T-helper 9 cell (primary cell): Measurements from ENCODE around the gene MYH10.

Experiments
- DNase-seq: peaks from one replicate; pipeline ENCODE4 v3.0.0-alpha.2; 2020

The MYH10 gene

DNA sequence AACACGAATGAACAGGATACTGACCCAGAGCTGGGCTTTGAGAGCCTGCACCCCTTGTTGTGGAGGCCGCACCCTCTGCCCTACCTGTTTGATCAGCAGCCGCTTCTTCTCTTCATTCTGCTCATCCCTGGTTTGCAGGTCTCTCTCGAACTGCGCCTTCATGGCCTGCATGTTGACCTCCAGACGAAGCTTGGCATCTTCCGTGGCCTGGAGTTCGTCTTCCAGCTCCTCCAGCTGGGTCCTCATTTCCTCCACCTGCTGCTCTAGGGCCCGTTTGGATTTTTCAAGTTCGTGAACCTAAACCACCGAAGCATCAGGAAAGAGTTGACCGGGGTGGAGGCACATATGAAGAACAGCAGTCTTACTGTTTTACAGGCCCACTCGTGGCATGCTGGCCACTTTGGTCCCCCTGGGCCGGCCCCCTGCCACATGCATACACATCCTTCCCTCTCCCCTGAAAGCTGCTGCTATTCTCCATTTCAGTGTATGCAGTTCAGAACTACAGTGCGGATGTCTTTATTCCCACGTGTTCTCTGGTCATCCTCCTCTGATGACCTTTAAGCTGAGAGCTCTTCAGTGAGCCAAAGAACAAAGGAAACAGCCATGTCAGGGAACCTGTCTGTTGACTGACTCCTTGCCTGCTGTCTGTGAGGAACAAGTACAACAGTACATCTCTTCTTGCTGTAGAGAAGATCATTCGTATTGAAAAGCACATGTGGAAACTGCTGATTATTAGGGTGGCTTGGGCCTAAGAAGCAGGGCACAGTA lies 140.1 kb downstream of the MYH10 start:
- no peak for DNase-seq

DNA sequence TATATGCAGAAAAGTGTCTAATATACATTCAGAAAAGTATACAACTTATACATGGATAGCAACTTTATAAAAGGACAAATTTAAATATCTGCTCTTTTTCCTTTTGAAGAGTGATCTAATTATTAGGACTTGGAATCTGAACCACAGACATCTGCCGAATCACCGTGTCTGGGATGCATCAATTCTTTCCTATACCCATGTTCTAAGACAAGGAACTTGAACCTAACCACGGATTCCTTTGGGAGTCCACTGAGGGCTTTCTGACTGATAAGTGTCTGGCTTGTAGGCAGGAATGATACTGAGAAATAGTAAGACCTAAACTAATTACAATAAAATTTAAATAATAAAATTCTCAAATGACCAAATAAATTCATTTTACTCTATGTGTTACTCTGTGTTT lies 140.7 kb downstream of the MYH10 start:
- no peak for DNase-seq

DNA sequence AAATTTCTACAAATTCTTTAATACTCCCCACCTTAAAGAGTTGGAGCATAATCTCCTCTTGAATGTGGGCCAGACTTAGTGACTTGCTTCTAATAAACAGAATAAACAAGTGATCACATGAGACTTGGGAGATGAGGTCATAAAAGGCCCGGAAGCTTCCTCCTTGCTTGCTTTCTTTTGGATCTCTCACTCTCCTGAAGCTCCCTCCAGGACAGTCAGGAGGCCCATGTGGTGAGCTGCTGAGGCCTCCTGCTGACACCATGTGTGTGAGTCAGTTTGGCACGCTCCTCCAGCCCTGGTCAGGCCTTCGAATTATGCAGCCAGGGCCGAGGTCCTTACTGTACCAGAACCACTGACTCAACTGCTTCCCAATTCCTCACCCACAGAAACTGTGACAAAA lies 141.6 kb downstream of the MYH10 start:
- no peak for DNase-seq

DNA sequence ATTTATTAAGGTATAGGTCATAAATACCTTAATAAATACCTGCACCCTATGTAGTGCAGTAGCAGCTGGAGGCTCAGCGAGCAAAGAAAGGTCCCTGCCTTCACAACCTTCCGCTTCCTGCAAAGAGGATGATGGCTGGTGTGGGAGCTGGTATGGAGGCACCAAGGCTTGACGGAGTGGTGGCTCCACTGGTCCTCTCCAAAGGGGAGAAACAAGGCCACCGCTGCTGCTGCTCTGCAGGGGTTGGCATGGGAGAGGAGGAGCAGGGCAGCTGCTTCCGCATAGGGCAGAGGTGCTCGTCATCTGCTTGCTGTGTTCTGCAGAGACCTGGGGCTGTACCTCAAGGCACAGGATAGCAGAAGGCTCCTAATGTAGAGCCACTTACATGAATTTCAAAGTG lies 142.0 kb downstream of the MYH10 start:
- no peak for DNase-seq

DNA sequence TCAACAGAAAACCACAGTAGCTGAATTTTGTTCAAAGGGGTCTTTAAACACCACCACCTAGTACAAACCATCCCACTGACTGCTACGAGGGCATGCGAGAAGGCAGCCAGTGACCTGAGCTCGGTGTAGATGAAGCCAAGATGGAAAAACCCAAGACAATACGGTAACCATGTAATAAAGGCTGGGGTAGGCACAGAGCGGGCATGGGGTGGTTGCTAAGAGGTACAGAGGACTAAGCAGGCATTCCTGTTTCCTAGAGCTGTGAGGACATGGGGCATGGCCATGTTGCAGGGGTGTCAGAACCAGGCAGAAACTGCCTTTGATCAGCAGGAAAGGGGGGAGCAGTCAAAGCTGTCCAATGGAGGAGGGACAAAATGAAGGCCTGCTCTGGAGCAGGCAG lies 142.8 kb downstream of the MYH10 start:
- no peak for DNase-seq

DNA sequence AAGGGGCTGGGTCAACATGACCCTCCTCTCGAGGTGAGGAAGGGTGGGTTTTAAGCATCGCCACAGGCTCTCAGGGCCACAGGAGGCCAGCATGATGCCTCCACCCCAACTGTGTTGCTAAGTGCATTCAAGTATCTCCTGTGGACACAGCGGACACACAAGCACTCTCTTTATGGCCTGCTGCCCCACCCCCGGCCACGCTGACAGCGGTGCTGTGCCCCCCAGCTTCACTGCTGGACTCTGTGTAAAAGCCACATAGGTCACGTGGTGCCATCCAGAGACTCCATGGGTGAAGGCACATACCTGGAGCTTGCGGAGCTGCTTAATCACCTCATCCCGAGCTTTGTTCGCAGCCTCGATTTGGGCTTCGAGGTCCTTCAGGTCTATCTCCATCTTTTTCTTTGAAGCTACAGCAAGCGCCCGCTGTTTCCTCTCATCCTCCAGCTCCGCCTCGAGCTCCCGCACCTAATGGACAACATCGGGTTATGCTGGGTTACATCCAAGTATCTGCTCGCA lies 143.3 kb downstream of the MYH10 start:
- no peak for DNase-seq

DNA sequence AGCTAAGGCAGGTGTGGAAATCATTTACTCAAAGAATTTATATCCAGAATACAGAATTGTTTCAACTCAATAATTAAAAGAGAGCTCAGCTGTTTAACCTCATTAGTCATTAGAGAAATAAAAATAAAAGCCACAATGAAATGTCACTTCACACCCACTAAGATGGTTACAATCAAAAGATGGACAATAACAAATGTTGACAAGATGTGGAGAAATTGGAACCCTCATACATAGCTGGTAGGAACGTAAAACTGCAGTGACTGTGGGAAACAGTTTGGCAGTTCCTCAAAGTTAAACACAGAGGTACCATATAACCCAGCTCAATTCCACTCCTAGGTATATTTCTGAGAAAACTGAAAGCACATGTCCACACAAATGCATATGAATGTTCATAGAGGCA lies 145.0 kb downstream of the MYH10 start:
- no peak for DNase-seq

DNA sequence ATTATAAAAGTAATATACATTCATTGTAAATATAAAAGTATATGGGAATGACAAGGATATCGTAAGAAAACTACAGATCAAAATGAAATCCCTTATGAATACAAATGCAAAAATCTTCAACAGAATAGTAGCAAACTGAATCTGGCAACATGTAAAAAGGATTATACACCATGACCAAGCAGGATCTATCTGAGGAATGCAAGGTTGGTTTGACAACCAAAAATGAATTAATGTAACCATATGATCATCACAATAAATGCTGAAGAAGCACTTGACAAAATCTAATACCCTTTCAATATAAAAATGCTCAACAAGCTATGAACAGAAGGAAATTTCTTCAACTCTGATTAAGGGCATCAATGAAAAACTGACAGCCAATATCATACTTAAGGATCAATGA lies 146.1 kb downstream of the MYH10 start:
- DNase-seq = no peak

DNA sequence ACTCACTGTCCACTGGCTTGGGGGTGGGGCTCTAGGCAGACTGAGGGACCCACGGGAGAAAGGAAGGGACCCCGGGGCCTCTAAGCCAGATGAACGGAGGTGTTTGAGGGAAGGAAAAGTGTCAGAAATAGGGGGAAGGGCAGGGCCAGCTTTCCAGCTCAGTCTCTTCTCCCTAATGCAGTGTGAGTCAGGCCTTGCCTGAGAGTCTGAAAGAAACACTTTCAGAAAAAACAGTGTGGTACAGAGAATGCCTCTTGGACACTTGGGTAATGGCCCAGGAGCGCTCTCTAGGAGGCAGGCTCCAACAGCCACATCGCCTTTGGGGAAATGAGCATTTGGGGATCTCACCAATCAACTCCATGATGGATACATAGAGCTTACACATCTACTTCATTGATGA lies 148.0 kb downstream of the MYH10 start:
- no peak for DNase-seq

DNA sequence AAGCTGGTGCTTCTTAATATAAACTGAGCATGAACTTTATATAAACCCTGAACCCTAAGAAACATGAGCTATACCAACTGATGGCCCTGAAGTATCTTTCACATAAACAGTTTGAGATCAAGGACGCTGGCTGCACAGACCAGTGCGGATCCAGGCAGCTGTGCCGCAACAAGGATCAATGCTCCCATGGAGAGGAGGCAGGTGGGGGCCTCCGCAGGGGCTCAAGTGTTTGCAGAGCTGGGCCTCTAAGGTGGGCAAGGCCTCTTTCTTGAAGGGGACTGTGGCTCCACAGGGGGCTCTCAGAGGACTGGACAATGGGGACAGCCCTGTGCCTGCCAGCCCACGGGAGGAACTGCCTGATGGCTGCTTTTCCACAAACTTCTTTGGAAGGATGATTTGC lies 148.8 kb downstream of the MYH10 start:
- no peak for DNase-seq

DNA sequence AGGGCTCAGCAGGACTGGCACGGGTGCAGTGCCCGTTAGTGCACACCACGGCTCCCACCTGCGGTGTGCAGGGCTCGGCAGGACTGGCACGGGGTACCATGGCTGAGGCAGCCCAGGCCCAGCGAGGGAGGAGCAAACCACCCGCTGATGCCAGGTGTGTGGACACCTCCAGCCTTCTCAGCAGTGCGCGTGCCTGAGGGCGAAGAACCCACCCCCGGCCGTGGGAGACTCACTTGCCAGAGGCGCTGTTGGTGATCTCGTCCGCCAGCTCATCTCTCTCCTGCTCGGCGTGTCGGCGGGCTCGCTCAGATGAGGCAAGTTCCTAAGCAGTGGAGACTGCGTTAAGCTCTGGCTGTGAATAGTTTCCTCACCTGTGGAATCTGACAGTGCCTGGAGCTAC lies 149.4 kb downstream of the MYH10 start:
- DNase-seq = no peak

DNA sequence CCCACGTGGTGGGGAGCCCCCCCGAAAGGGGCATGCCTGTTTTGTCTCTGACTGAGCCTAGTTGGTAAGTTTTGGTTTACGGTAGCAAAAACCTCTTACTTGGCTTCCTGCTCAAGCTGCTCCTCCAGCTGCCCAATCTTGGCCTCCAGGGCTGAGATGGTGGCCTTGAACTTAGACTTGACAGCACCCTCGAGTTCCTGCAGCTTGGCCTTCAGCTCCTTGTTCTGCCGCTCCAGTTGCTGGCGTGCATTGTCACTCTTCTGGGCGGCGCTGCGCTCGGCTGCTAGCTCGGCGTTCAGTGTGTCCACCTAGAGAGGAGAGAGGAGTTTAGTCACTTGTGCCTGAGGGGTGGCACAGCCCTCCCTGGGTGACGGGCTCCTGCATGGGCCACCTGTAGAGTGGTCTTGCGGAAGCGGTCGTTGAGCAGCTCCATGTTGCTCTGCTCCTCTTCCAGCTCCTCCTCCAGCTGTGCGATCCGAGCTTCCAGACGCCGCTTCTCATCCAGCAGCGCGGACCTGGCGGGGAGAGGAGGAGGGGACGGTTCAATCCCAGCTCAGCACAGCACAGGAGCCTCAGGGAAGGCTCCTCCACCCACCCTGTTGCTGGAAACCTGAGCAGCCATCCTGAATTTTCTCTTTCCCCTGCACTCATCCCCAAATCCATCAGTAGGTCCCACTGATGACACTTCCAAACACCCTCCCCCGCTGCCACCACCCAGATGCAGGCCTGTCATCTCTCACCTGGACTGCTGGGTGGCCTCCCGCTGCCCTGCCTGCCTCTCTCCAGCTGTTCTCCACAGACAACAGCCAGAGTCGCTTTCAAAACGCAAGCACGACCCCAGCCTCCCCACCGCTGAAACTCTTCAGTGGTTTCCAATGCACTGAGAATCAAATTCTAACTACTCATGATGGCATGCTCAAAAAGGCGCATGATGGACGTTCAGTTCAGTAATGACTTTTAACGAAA lies 150.2 kb downstream of the MYH10 start:
- DNase-seq = no peak

DNA sequence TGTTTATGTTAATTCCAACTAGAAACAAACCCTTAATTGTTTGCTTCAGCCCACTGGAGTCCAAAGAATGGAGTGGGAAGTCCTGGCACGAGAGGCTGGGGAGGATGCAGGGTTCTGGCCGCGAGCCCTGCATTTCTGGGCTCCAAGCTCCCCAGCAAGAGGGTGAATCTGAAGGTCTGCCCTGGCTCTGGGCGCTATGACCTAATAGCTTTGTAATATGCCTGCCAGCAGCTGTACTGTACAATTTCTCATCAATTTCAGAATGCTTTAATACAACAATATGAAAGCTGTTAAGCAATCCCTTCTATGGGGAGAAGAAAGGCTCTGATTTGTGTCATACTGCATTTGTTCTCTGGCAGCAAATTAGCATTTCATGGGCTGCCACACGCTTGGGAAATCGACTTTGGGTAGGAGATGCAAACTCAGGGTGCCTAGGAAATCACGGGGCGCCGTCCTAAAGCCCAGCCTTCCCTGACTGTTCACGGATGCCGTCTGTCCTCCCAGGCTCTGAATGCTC lies 151.0 kb downstream of the MYH10 start:
- no peak for DNase-seq

DNA sequence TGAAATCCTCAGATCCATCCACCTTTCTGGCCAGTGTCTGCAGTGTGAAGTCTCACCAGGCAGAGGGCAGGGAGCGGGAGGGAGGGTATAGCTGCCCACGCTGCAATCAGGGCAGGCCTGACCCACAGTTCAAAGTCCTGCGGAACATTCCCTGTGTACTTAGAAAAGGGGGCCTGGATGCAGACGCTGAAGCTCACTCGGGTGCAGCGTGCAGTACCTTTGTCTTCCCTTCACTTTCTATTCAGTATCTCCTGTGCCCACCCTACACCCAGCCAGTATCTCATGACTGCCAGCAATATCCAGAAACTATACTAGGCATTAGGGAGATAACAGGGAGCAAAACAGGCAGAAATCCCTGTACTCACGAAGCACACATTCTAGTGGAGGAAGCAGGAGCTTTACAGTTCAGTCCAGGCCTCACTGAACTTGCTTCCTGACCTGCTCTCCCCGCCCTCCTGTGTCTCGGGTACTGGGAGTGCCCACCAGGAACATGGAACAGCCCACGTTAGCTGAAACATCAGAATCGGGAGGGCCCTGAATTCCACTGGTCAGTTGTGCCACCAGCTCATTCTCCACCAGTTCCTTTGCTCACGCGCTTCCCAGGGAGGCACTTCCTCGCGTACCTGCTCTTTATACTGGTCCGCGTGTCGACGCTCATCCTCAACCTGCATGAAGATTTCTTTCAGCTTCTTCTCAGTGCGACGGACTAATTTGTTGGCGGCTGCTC lies 152.6 kb downstream of the MYH10 start:
- DNase-seq = no peak

DNA sequence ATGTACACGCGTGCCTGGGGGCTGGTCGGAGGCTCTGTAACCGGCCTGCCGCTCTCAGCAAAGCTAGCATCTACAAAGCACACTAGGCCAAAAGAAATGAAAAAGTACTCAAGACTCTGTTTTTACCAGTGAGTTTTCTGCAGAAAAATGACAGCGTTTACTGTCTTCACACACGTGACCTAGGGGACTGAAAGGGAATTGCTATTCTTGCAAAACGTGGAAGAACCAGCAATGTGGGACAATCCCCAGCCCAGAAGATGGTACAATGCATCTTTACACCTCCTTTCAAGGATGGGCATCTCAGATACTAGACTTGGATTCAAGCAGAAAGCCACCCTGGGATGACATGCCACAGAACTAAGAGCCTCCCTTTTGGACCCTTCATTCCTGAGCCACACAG lies 153.4 kb downstream of the MYH10 start:
- no peak for DNase-seq

DNA sequence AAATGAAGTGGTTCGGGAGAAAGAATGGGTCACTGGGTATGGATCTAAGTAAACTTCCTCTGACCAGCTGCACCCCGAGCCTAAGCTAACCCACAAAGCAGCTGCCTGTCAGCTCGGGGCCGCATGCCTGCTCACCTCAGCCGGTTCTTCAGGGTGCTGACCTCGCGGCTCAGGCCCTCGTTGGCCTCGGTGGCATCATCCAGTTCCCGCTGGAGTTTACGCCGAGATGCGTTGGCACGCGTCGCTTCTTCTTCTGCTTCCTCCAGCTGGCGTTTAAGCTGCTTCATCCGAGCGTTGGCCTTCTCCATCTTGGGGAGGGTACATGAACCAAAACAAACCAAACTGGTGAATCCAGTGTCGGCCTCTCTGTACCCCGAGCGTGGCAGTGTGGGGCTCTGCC lies 153.8 kb downstream of the MYH10 start:
- DNase-seq = no peak

DNA sequence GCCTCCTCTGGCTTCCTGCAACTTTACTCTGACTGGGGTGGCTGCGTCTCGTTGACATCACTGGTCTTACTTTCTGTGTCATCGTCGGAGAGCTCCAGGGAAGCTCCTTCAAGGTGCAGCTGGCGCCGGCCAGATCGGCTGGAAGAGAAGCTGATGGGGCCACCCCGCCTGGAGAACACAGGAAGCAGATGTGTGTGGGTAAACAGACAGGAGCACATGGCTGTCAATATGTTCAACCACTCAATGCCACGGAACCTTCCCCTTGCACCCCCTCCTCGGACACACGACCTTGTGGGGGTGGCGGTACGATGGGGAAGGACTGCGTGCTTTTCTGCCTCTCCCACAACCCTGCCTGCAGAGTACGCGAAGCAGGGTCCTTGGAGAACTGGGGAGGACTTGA lies 154.7 kb downstream of the MYH10 start:
- DNase-seq = no peak

DNA sequence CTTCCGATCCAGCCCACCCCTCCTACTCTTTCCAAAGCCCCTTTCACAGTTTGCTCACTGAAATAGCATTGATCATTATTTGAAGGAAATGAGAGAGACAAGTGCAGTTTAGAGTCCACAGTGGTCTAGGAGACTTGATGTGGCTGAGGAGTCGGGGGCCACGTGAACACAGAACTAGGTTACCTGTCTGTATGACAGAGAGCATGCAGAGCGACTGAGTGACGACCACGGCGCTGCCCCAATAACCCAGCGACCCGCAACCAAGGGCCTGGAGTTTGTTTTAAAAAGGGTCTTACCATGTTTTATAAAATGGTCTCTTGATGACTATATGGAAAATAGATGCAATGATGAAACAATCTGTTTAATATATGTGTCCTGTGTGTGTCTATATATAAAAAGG lies 155.3 kb downstream of the MYH10 start:
- no peak for DNase-seq

DNA sequence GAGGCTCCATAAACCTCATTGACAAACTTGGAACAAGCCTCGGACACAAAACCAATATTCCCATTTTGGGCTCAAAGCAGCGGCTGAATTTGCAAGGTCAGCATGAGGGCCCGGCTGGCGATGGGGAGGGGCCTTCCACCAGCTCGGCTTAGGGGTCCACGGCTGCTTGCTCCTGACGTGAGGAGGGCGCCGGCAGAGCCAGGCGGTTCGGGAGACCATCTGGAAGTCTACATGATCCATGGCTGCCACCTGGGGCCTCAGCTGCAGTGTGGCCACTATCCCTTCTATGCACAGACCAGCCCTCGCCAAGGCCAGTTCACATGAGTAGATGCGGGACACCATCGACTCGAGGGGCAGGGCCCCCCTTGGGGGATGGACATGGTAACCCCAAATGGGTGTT lies 155.7 kb downstream of the MYH10 start:
- no peak for DNase-seq

DNA sequence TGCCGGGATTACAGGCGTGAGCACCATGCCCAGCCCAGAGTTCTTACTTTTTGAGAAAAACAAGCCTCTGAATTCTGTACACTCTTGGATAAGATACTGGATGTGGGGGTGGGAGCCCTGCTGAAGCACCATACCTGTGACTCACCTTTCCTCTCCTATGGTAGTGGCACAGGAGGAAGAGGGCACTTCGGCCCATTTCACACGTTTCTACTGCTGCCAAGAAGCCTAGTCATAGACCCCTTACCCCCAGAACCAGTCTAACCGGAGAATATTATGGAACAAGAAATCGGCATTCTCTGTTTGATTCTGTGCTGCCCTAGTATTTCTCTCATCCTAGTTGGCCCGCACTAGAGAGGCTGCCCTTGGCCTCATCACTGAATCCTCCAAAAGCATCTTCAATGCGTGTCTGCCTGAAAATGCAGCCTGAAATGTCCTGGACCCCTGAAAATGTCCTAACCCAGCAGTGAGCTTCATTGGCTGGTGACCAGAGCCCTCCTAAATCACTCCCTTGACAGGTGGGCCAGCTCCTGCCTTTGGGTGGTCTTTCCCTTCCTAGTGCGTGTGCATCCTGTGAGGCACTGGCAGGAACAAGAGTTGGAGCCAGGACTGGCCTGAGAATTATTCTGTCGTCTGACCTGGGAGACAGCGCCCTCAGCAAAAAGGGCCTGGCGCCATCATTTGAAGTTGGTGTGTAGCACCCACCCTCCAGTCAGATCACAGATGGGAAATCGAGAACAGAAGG lies 156.9 kb downstream of the MYH10 start:
- DNase-seq = no peak

DNA sequence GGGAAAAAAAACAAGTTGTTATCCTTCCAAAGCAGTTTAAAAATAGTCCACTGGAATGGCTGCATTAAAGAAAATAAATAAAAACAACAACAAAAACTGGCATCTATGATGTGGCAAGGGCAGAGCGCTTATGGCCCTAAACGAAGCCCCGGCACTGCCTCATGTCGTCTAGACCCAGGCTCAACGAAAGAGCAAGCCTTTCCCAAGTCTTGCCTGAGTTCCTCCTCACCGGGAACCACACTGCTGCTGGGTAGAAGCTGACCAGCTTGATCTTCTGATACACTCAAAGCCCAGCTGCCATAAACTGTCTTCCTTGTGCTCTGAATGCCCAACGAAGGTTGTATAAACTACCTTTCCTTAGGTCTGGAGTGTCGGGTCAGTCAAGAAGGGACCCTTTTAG lies 157.9 kb downstream of the MYH10 start:
- no peak for DNase-seq

DNA sequence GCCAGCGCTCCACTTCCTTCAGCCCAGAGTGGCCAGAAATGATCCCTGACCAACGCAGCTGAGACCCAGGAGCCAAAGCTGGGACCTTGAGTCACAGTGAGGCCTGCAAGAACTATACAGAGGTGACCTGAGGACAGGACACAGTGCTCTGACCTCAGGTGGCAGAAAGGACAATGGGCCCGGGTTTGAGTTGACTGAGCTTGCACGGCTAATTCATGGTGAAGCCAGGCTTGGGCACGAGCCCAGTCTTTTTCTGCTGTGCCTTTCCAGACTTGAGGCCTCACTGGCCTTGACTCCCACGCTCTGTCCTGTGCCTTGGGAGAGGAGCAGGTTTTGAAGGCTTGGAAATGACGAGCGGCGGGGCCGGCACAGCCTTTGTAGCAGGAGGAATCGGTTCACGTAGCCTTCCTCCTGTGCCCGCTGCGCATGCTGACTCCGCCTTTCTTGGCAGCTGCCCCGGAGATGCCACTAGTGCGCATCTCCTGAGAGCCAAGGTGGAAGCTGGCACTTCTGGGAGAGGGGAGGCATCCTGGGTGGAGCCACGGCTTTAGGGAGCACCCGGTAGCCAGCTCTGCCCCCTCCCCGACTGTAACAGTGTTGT lies 160.0 kb downstream of the MYH10 start:
- DNase-seq = no peak
